GM12878 (cell line): Measurements from ENCODE around the gene STAG2. TPM values are rescaled to one million over a fixed set of nuclear protein-coding genes. Genes with fewer than 3 reads are reported as not detected.

Source experiments
- ATAC-seq: fragments of 200-7000 bp; cut with Tn5 transposase; 3 replicates; pipeline ENCODE4 v1.9.1; 2020; ENCODE audit warnings: mild to moderate bottlenecking, moderate library complexity
- BruUV-seq: library from RNA; stranded (reverse); fragments of 400-500 nt; replicated peaks from 2 replicates; lab custom pipeline; 2021; lab: Mats Ljungman, UMichigan
- CTCF ChIA-PET: fragments of 300-600 bp; sonication (Branson Sonifier 250); formaldehyde crosslinking; extraction: SDS; loops from one replicate; lab custom pipeline; 2021; ENCODE audit warnings: inconsistent platforms; lab: Yijun Ruan, JAX
- POLR2A ChIA-PET: fragments of 350-600 bp; formaldehyde crosslinking; extraction: SDS; loops from one replicate; lab custom pipeline; 2021; ENCODE audit warnings: inconsistent platforms; lab: Charles Lee
- RAD21 ChIA-PET: fragments of 300-600 bp; sonication (Branson Sonifier 250); formaldehyde crosslinking; loops from one replicate; lab custom pipeline; 2023; ENCODE audit warnings: antibody characterized with exemption; ENCODE audit not compliant: unreplicated experiment; lab: Charles Lee
- SMC1A ChIA-PET: fragments of 300-600 bp; sonication (Branson Sonifier 250); formaldehyde crosslinking; loops from one replicate; lab custom pipeline; 2023; ENCODE audit not compliant: unreplicated experiment, uncharacterized antibody; lab: Charles Lee
- DNase-seq: peaks from one replicate; pipeline ENCODE4 v3.0.0-alpha.2; 2011; ENCODE audit warnings: low read depth, low spot score
- FAIRE-seq: peaks from 3 replicates; lab custom pipeline; 2011; peaks lifted over from hg19 to GRCh38; lab: Jason Lieb, UNC
- H2AFZ ChIP-seq: 2 replicates; pipeline ENCODE4 v1.6.0; 2011; ENCODE audit warnings: low read depth, low read length, control low read depth; ENCODE audit not compliant: control insufficient read depth
- H3K27ac ChIP-seq: 2 replicates; pipeline ENCODE4 v1.5.1; 2011; ENCODE audit warnings: control low read depth; ENCODE audit not compliant: control insufficient read depth, insufficient read depth
- H3K27me3 ChIP-seq, 2 experiments: replicated peaks in 1 of 2; 2 replicates each; pipeline versions ENCODE4 v1.6.0 to v1.6.1; 2011; ENCODE audit warnings: low read length in 1 of 2; ENCODE audit not compliant: control insufficient read depth in 2 of 2, insufficient read depth in 2 of 2
- H3K36me3 ChIP-seq, 2 experiments: 2 replicates each; pipeline ENCODE4 v1.5.1; 2011; ENCODE audit warnings: low read length in 1 of 2; ENCODE audit not compliant: control insufficient read depth in 2 of 2, insufficient read depth in 2 of 2
- H3K4me1 ChIP-seq: 2 replicates; pipeline ENCODE4 v1.6.1; 2011; ENCODE audit warnings: mild to moderate bottlenecking, low read length, moderate library complexity, mixed read lengths; ENCODE audit not compliant: control insufficient read depth, insufficient read depth
- H3K4me2 ChIP-seq: 2 replicates; pipeline ENCODE4 v1.6.0; 2011; ENCODE audit warnings: control low read depth; ENCODE audit not compliant: control insufficient read depth, insufficient read depth
- H3K4me3 ChIP-seq: fragments of 200-600 bp; sonication (generic); 2 replicates; pipeline ENCODE4 v1.5.1; 2016
- H3K79me2 ChIP-seq: 2 replicates; pipeline ENCODE4 v1.6.0; 2011; ENCODE audit warnings: low read length; ENCODE audit not compliant: control insufficient read depth, insufficient read depth
- H3K9ac ChIP-seq: 2 replicates; pipeline ENCODE4 v1.8.0; 2011; ENCODE audit warnings: low read length, control low read depth, mixed read lengths; ENCODE audit not compliant: control insufficient read depth, insufficient read depth
- H3K9me3 ChIP-seq: replicated peaks from 3 replicates; pipeline ENCODE4 v1.5.1; 2011; ENCODE audit warnings: mild to moderate bottlenecking, low read length; ENCODE audit not compliant: control insufficient read depth, insufficient read depth
- H4K20me1 ChIP-seq: 2 replicates; pipeline ENCODE4 v1.6.0; 2011; ENCODE audit not compliant: control insufficient read depth, insufficient read depth
- CEBPZ ChIP-seq: fragments of 150-350 bp; IDR thresholded peaks from 2 replicates; pipeline ENCODE4 v1.6.1; 2016; ENCODE audit warnings: low read depth, low read length
- EGR1 ChIP-seq, 2 experiments: IDR thresholded peaks; 1 replicate in 1 of 2; 2 replicates in 1 of 2; pipeline ENCODE4 v1.6.1; 2011 to 2012; ENCODE audit warnings: low read depth in 2 of 2, low read length in 2 of 2, borderline replicate concordance in 1 of 2, mild to moderate bottlenecking in 1 of 2, moderate library complexity in 1 of 2
- ESRRA ChIP-seq: IDR thresholded peaks from 2 replicates; pipeline ENCODE4 v1.6.1; 2012; ENCODE audit warnings: mild to moderate bottlenecking, low read length, improper control_type of control experiment
- ETV6 ChIP-seq, 2 experiments: fragments of 450-650 bp in 1 of 2; IDR thresholded peaks in 1 of 2; conservative IDR thresholded peaks in 1 of 2; 2 replicates each; pipeline ENCODE4 v1.6.1; 2014; ENCODE audit warnings: antibody characterized with exemption in 1 of 2, borderline replicate concordance in 1 of 2, low read depth in 1 of 2, mild to moderate bottlenecking in 1 of 2, moderate library complexity in 1 of 2
- HCFC1 ChIP-seq: fragments of 150-350 bp; IDR thresholded peaks from 2 replicates; pipeline ENCODE4 v1.6.1; 2014; ENCODE audit warnings: low read length
- POLR2A ChIP-seq: IDR thresholded peaks from 2 replicates; pipeline ENCODE4 v1.6.1; 2011; ENCODE audit warnings: low read depth, mild to moderate bottlenecking, low read length
- POLR2AphosphoS5 ChIP-seq: IDR thresholded peaks from 2 replicates; pipeline ENCODE4 v1.6.1; 2011; ENCODE audit warnings: mild to moderate bottlenecking, low read length, inconsistent platforms
- RBBP5 ChIP-seq: fragments of 200-600 bp; sonication (generic); conservative IDR thresholded peaks from 2 replicates; pipeline ENCODE4 v1.6.1; 2016
- ZNF687 ChIP-seq: fragments of 450-650 bp; IDR thresholded peaks from 2 replicates; pipeline ENCODE4 v1.6.1; 2017; ENCODE audit warnings: mild to moderate bottlenecking, moderate library complexity
- WGBS: methylation state at CpG from one replicate; pipeline ENCODE4 v1.1.6; 2016; ENCODE audit warnings: low lambda C conversion rate; ENCODE audit not compliant: insufficient replicate concordance, insufficient coverage; ENCODE audit errors: missing lambda C conversion rate; 5-methylcytosine and 5-hydroxymethylcytosine counted together
- in situ Hi-C: fragments of 300-500 bp; cut with MboI; formaldehyde crosslinking; loops from 9 replicates; pipeline ENCODE4 v1.14.3; 2018; ENCODE audit warnings: mixed read lengths
- intact Hi-C: fragments of 100-400 bp; cut with micrococcal nuclease; formaldehyde crosslinking; loops from one replicate; pipeline ENCODE4 v1.14.2; 2022; ENCODE audit not compliant: unreplicated experiment
- polyA plus RNA-seq, 11 experiments: library from polyadenylated mRNA; depleted of rRNA in 4 of 11; unstranded in 6 of 11; stranded (reverse) in 5 of 11; fragments of >200 nt; fragmentation: Nextera tagmentation in 4 of 11; fragmentation: Illumina TruSeq in 1 of 11; extraction: Ambion mirVana in 4 of 11; extraction: Trizol in 1 of 11; gene quantifications; 1 replicate in 1 of 11; 2 replicates in 10 of 11; pipeline versions ENCODE4 v1.2.1 to v1.2.3, GENCODE V29; 2011 to 2016; ENCODE audit warnings: inconsistent platforms in 2 of 11, missing spikeins in 2 of 11, low read depth in 1 of 11
- total RNA-seq, 4 experiments: library from RNA; depleted of rRNA in 3 of 4; stranded (reverse); fragments of >200 nt in 3 of 4; fragmentation: Illumina TruSeq in 1 of 4; extraction: Trizol in 1 of 4; gene quantifications; 2 replicates each; pipeline versions ENCODE4 v1.2.1 to v1.2.3, GENCODE V29; 2013 to 2021

The STAG2 gene
- total and polyA plus RNA-seq, 10 of the 15 experiments (the other 5 are each of a cell fraction or from before 2014, with no cell fraction given), result 26.9 to 84.2 (median 46.7) TPM

GRCh38 chrX:123920105-123920785, 41.3 kb upstream of the STAG2 start (continued):
- TF ChIP-seq RBBP5, result no peak
- TF ChIP-seq, all 136 proteins: peak for 0

- ChIA-PET RAD21 (no interaction called here), SMC1A (no interaction called here), POLR2A (no interaction called here), CTCF (interaction anchor here (1.4 kb wide), 1 partner anchor 12 kb away, joined by 3 read pairs; no protein-coding TSS in a partner anchor)
- H2AFZ ChIP-seq, result no peak overlapping the region
- no TSS peak for BruUV-seq
- H3K4me2 ChIP-seq, result no peak overlapping the region
- ATAC-seq (no peak), DNase-seq (no peak), FAIRE-seq (no peak)
- H3K36me3 ChIP-seq, result no peaks in the 10 kb centered on the region
- no peaks in the 10 kb centered on the region for H3K79me2 ChIP-seq
- H3K9ac ChIP-seq, result no peak overlapping the region
- 18% methylated on average over 2 of the region's 2 CpGs for WGBS
- no peaks in the 10 kb centered on the region for H3K9me3 ChIP-seq
- in situ Hi-C loops, result no loop called here
- no peaks in the 10 kb centered on the region for H3K4me1 ChIP-seq
- no peaks in the 10 kb centered on the region for H4K20me1 ChIP-seq
- H3K27ac ChIP-seq, result no peak overlapping the region
- no peaks in the 10 kb centered on the region for H3K27me3 ChIP-seq
- intact Hi-C loops, result no loop called here
- no peak overlapping the region for H3K4me3 ChIP-seq
- TF ChIP-seq ETV6 (conservative IDR thresholded peaks at IDR 0.05 in 1 of 2, IDR thresholded peaks at IDR 0.05 in 1 of 2; ENCODE audit: borderline replicate concordance in 1 of 2, low read depth in 1 of 2), result no peak
- no peak for TF ChIP-seq ESRRA
- no peak for TF ChIP-seq POLR2AphosphoS5
- TF ChIP-seq HCFC1, result no peak
- no peak for TF ChIP-seq EGR1 (IDR thresholded peaks at IDR 0.05; ENCODE audit: borderline replicate concordance in 1 of 2, low read depth in 2 of 2, low read length in 2 of 2)
- no peak for TF ChIP-seq CEBPZ
- TF ChIP-seq POLR2A, result no peak
- no peak for TF ChIP-seq ZNF687
These were observed 38.3 kb upstream of the STAG2 start for GRCh38 chrX:123923211-123923610.
